ENCODE measurements around the gene LGALS3BP.

The LGALS3BP gene

GRCh38 chr17:79014158-79014758 is 34.5 kb upstream of the LGALS3BP start:
- no peak for DNase-seq

- no peak for DNase-seq
Measured at GRCh38 chr17:79012563-79013134, 32.9 kb upstream of the LGALS3BP start.

- DNase-seq, result no peak
Measured at GRCh38 chr17:79011451-79012147, 31.9 kb upstream of the LGALS3BP start.

- DNase-seq, result no peak
Measured at GRCh38 chr17:79010304-79010646, 30.6 kb upstream of the LGALS3BP start.

- DNase-seq, result peak; percentile 86
Measured at GRCh38 chr17:79009397-79010303, 29.9 kb upstream of the LGALS3BP start, which contains the start of gene CANT1. TSS of gene CANT1 (minus strand) at chr17:79009764. CDS start at chr17:78997622, 12,142 bp downstream.

- no peak for DNase-seq
Measured at GRCh38 chr17:79008666-79009387, 29.1 kb upstream of the LGALS3BP start.

DNA sequence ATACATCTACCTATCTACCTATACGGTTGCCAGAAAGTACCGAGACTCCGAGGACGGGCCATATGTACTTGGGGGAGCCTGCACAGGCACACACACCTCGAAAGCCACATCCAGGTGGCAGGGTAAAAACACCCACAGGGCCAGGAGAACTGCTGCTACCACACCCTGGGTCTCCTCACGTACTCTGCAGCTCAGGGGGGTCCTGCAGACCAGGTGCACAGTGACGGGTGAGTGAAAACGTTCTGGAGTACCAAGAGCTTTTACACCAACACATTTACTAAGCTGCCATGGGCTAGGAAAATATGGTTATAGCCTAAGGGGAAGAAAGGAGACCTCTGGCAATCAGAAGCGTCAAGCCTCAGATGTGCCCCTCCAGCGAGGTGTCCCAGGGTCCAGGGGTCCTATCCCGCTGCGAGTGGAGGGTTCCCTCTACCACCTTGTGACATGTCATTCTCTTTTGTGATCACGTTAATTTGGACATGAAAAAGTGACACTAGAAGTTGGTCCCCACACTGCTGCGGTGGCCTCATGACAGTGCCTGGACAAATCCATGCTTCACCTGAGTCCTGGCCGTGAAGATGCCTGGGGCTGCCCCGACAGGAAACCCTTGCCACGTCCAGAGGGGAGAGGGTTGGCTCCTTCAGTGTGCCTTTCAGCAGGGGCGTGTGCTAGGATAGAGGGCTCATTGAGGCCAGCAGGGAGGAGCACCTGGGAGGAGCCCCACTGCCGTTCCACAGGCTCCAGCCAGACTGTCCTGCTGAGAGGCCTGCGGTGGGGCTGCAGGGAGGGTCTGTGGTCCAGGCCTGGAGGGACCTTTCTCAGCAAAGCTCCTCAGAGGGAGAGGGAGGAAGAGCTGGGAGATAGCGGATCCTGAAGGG is 28.0 kb upstream of the LGALS3BP start:
- no peak for DNase-seq

GRCh38 chr17:79006794-79007503 is 27.2 kb upstream of the LGALS3BP start:
- no peak for DNase-seq

DNA sequence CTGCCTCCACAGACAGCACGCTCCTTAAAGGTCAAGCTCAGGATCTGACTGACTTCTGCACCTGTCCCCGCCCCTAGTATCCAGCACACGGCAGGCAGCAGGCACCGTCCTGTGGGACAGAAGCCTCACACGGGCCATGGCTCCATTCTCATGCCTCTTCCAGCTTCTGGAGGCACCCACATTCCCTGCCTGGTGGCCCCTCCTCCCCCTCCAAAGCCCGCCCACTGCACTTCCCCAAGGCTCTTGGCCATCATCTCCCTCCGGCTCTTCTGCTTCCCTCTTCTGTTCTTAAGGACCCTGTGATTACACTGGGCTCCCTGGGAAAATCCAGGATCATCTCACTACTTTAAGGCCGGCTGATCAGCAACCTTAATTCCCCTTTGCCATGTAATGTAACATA is 26.3 kb upstream of the LGALS3BP start:
- no peak for DNase-seq

DNA sequence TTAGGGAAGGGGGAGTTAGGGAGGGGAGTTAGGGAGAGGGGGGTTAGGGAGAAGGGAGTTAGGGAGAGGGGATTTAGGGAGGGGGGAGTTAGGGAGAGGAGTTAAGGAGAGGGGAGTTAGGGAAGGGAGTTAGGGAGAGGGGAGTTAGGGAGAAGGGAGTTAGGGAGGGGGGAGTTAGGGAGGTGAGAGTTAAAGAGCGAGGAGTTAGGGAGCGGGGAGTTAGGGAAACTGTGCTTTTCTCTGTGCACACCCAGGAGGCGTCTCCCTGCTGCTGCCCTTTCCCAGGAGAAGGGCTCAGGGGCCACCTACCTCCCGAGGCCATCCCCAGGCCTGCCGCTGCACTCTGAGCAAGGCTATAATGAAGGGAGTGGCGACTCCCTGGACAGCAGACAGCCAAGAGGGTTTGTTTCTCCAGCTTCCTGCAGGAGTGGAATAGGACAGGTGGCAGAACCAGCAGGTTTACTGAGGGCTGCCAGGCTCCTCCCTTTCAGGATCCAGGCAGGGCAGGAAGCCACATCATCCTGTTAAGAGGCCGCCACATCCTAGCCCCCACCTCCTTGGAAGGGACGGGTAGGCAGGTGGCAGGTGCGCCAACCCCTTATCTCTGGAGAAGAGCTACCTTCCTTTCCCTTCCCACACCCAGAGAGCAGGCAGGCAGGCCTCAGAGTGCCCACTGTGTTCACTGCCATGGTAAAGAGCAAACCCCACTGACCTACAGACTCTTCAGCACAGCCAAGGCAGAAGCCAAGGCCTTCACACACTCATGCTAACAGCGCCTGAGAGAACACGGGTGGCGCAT is 25.5 kb upstream of the LGALS3BP start:
- no peak for DNase-seq

GRCh38 chr17:79003661-79004411 is 24.1 kb upstream of the LGALS3BP start:
- DNase-seq, result no peak

DNA sequence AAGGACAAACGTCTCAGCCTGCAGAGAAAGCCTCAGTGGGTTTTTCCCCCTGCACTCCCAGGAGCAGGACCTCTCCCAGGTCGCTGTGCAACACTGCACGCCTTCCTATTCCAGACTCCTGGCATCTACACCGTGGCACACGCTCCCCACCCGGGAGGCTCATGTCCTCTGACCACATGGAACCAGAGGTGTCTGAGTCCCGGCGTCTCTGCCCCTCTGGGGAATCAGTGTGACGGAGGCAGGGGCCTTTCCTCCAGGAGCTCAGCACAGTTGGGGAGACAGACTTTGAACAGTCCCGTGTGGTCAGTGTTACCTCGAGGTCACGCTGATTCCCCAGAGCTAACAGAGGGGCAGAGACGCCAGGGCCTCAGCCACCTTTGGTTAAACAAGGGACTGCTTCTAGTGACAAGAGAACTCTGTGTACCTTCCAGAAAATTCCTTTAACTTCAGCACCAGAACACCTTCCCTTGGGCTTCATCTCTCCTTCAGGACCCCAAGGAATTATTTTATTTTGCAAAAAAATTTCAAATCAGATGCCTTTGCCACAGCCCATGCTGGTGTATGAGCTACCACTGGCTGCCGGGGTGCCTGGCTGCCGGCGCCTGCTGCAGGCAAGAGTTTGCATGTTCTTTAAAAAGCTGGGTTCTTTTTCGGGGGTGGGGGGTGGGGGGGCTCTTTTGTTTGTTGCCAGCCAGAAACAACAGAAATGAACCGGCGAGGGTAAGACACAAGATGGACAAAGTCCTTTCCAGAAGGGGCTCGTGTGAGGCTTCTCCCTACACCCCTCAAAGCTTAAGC is 23.3 kb upstream of the LGALS3BP start:
- no peak for DNase-seq

- no peak for DNase-seq
Measured at GRCh38 chr17:79002291-79002690, 22.6 kb upstream of the LGALS3BP start.

GRCh38 chr17:79001190-79002020 is 21.7 kb upstream of the LGALS3BP start:
- no peak for DNase-seq

DNA sequence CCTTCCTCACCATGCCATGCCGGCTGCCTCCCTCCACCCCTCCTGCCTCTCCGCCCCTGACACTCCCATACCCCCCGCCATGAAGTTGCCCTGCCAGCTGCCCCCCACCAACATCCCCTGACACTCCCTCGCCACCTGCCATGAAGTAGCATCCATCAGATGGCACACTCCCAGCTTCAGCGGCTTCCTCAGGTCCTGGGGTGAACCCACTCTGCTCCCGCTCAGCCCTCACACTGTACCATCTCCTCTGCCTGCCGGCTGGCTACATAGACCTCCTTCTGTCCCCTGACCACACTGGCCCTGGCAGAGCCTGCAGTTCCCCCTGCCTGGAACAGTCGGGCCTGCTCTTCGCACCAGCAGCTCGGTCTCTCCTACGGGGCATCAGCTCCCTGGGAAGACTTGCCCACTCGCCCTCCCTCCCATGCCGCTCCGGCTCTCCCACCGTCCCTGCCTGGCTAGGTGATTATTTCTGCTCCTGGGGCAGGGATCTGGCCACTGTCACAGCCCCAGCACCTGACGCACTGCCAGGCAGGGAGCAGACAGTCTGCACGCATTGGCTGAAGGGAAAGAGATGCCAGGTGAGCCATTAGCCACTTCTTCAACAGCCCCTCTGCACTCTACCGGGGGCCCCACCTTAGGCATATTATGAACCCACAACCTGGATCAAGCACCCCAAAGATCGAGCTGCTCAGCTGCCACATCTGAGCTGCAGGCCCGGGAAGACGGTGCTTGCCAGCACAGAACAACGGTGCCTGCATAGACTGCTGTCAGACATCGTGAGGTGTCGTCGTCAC is 20.9 kb upstream of the LGALS3BP start:
- DNase-seq, result no peak

DNA sequence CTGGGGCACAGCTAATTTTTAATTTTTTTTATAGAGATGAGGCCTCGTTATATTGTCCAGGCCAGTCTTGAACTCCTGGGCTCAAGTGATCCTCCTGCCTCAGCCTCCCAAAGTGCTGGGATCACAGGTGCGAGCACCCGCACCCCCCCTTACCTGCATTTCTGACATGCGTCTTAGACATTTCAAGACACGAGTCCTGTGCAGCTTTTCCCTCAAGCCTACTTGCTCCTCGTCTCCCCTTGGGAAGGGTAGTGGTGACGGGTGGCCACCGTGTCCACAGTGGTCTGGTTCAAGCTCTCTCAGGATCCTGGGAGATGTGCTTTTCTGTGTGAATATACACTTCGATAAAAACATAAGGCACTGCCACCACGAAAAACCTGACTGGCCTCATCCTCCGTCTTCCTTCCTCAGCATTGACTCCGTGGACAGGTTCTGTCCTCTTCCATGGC is 20.2 kb upstream of the LGALS3BP start:
- DNase-seq, result no peak
